GM18868 (cell line): Measurements from ENCODE around the gene ATXN7.

Experiments
- ATAC-seq: cut with Tn5 transposase; IDR thresholded peaks from one replicate; pipeline ENCODE4 v1.9.1; 2021; ENCODE audit warnings: mild to moderate bottlenecking, moderate library complexity; ENCODE audit not compliant: unreplicated experiment

ATXN7 gene

DNA sequence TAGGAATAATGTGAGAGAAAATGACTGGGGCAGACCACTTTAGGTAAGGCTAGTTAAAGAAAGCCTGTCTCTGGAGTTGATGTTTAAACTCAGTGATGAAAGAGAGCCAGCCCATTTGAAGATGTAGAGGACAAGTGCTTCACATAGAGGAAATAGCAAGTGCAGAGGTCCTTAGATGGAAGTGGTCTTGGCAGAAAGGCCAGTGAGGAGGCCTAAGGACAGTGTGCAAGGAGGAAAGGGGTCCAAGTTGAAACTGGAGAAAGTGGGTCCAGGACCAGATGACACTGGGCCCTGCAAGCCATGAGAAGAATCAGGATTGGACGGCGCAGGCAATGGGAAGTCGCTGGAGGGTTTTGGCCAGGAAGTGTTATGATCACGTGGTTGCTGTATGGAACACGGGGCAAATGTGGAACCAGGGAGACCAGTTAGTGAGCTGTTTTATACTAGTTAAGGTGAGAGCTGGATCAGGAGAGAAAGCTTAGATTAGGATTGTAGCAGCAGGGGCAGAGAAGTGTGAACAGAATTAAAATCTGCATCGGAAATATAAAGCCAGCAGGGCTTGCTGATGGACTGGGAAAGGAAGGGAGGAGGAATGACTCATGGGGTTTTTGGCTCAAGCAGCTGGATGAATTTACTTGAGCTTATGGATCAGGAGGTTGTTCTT is 96.5 kb downstream of the ATXN7 start:
- no peak for ATAC-seq

DNA sequence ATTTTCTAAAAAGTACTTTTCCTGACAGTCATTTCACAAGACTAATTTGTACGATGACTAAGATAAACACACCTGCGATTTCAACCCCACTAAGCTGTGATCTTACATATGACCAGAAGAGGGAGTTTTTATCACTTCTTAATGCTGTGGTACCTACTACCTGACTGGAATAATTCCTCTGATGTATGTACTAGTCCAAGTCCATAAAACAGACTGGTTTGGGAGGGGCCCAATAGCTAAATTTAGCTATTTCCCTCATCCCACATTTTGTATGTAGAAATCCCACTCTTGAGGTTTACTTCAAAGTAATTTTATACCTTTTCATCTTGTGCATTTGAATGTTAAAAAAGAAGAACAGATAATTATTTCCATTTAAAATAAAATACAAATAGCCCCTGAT is 98.2 kb downstream of the ATXN7 start:
- peak; percentile 94 for ATAC-seq

DNA sequence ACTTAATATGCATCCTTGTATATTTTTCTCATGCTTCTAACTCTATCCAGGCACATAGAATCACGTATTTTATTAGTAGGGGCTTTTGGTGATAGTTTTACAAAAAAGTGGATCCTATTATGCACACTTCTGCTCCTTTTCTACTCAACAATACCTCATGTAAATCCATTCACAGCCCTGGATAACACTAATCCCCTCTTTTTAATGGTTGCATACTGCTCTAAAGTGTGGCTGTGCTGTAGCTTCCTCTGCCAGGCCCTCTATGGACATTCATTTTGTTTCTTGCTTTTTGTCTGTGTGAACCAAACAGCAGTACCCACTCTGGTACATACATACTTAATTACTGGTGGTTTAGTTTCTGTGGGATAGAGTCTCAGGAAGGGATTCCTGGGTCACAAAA is 99.8 kb downstream of the ATXN7 start:
- ATAC-seq = no peak

DNA sequence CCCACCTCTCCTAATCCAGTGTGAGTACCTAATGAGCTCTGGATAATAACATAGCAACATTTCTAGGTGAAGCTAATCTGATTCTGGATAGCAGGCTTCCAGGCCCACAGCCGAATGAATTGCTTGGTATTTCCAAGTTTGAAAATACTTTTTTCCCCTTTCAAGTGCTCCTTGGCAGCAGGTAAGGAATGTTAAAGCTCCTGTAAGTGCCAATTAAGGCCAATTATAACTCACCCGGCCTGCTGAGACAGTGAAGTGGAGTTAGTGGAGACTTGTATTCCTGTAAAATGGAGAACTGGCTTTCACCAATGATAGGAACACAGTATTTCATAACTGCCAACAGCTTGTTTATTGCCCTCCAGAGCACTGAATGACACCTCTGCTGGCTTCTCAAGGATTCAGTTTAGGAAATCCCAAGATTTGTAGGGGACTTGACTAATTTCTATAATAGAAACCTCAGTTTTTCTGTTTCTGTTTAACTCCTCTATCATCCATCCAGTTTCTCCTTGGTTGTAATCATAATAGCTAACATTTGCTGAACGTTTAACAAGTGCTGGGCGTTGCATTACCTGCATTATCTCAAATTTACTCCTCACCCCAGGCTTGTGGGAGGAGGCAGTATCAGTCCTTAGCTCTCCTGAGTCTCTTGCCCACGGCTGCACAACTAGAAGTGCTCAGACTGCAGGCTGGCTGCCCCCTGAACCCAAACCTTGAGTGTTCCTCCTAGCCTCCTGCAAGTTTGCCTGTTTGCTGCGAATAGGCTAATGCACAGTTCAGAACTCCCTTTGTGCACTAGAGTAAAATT is 101.2 kb downstream of the ATXN7 start:
- ATAC-seq = no peak

DNA sequence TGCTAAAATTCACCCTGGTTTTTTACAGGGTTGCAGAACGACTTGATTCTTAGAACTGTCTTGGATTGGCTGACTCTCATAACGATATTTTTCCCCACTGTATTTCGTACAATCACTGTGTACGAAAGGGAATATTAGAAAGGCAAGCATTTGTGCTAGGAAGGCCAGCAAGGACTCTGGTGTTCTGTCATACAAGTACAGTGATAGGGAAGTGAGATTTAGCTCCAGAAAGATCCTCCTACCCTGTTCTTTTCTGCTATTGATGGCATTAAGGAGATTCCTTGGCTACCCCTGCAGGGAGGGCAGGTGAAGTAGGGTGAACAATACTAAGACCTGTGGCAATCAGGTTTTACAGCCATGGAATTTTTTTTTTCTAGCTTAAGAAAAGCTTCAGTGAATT is 102.3 kb downstream of the ATXN7 start:
- no peak for ATAC-seq

DNA sequence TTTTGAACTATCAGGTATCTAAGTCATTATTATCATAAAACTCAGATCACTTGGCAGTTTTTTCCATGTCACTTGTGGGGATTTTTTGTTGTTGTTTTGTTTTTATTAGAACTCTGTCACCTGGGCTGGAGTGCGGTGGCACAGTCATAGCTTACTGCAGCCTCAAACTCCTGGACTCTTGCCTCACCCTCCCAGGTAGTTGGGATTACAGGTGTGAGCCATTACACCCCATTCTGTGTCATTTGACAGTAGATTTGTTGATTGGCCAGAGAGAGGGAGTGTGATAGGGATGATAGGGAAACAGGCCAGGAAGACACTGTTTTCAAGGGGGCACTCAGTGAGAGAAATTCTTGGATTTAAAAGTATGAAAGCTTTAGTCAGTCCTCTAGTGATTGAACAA is 103.2 kb downstream of the ATXN7 start:
- no peak for ATAC-seq

DNA sequence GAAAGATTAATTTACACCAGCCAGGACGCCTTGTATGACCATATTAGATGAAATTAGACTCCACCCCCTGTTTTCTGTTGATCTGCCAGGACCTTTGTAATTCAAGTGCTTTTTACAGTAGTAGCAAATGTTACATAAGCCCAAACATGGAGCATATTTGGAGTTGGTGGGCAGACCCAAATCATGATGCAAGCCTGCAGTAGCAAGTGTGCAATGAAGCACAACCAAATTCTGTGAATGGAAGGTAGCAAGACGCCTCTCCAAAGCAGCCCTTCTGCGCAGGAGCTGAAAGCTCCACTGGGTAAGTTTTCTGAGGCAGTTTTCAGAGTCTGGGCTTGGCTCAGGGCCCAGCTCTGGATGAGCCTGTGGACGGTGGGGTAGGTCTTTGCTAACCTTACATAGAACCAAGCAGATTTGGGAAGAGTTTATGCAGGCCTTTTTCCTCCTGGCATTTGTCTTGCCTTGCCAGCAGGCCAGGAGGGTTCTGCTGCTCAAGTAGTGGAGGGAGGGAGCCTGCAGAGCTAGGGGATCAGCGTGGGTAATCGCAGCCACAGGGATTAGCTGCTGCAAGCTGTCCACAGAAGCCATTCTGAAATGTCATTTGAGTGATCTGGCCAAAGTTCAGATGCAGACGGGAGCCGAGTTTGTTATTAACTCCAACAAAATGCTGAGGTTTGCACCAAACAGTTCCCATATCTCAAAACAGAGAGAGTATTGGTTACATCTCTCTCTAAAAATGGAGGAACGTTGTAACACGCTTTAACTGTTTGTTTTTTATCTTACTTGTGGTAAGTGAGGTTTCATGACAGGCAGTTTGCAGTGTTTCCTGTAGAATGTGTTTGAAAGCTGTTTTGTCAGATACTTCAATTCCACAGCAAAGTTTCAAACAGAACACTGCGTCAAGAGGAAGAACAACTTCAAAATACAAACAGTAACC is 104.3 kb downstream of the ATXN7 start:
- ATAC-seq = peak; percentile 68

DNA sequence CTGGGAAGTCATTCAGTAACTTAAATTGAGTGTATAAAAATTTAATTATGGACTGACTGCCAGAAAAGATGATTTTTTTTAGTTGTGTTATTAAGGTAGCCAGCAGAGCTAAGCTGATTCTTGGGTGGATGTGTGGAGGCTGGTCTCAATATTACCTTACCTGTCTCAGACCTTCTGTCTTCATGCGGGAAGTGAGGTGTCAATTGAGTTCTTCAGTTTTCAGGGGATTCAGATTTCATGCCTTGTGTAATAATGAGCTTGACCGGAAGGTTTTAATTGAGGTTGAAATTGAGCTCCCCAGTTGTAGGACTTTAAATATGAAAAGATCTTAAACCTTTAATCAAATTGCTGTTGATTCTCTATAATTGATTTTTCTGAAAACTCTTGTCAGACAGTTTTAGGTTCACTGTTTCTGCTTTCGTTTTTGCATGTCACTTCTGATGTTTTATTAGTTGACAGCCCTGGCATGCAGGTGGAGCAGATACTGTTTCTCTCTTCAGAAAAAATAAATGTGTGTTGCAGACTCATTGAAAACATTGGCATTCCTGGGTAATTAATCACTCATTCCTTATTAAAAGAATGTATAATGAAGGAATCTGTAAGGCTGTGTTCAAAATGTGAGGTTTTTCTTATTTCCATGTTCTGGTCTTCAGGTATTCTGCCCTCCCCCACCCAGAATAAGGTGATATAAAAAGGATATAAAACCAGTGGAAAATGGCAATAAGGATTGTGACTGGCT is 105.1 kb downstream of the ATXN7 start:
- ATAC-seq = peak; percentile 19

DNA sequence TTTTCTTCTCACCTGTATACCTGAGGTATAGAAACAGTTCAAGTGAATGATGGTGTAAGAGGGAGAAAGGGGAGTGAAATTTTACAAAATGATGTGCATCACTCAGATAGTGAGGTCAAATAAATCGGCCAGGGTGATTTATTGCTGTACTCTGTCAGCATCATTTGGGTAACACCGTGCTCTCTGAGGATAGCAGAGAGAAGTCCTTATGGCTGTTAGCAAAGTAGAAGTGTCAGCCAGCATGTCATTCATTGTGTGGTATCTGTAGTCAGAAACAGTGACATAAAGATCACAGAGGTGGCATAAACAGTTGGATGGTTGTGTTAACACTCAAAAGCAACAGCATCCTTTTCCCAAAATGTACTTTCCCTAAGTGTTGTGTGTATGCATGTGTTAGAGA is 106.2 kb downstream of the ATXN7 start:
- ATAC-seq = no peak

DNA sequence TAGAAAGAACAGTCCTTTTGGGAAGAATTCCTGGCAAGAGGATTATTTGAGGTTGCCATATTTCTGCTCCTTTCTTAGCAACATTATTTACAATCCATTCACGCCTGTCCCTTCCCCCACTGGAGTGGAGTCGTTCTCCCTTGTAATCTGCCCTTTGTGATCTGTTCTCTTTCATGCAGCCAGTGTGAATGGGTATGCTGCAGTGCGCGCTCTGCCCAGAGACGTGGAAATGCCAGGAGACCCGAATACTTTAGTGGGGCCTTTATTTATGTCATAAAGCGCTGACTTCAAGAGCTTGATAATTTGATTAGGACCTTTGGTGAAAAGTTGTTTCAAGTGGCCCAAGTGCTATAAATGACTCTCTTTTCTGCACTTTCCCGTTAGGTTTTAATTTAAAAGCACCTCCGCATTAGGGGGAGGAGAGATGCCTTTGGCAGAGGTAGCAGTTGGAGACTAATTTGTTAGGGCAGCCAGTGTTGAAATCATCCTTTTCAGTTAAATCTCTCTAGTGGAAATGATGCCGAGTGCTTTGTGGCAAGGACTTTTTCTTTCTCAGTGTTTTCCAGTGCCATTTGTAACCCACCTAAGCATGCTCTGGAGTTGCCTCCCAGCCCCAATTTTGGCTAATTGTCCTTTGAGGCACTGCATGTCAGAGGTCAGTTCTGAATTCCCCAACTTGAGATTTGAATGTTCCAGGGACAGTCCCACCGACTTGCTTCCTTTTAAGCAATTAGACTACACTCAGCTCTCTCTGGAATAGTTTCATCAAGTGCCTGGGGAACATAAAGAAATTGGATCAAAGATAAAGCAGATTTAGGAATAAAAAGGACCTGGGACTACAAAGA is 107.2 kb downstream of the ATXN7 start:
- no peak for ATAC-seq

DNA sequence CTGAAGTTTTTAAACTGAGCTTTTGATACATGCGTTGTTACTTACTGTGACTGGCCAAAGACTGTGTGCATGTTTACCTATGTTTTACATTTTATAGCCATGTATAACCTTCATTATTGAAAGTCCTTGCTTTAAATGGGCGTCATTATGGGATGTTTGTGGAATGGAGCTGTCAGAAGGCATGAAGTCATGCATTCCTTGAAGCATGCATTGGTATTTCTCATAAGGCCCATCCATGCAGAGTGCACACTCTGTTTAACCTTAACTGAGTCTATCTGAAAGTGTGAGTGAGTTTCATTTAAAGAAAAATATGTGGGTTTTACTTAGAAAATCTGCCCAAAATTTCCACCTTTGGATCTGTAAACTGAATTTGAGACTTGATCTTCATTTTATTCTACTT is 108.5 kb downstream of the ATXN7 start:
- no peak for ATAC-seq

DNA sequence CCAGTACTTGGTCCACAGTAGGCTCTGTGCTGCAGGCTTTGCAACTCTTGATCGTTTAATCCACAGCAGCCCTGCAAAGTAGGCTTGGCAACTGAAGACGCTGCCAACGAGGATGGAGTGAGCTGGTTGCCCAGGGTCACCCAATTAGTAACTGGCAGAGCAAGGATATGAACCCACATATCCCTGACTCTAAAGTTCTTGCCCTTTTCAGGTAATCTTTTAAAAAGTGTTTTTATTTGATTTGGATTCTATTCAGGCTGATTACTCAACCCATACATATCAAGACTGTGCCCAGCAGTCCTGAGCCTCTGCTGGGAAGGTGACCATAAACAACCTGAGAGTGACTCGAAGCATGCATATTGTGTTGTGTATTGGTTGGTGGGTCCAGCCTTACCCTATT is 109.3 kb downstream of the ATXN7 start:
- no peak for ATAC-seq

DNA sequence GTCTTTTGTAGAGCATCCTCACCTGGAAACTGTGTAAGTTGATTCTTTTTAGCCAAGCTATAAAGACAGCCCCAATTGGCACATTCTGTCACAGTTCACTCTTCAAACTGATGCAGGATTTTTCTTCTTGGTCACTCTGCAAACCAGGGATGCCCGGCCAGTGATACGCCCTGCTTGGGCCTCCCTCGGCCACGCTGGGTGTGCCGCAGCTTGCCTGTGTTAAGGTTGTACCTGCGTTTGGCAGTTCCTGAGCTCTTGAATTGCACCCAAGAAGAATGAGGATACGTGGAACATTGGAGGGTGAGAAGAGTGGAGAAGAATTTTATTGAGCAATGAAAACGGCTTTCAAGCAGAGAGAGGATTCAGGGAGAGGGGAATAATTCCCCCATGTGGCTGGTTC is 109.7 kb downstream of the ATXN7 start:
- ATAC-seq = no peak

DNA sequence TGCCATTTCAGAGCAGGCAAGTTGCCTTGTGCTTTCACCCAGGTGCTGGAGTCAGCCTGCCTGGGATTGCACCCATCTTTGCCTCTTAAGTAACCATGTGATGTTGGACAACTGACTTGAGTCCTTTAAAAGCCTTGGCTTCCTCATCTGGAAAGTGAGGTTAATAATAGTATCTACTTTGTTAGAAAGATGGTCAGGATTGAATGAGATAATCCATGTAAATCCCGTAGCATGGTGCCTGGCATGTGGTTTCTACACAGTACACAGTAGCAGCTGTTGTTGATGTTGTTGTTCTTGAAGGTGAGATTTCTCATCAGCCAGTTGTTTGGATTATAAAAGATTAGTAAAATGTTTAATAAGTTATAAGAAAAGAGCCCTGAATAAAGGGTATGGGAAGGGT is 110.8 kb downstream of the ATXN7 start:
- ATAC-seq = no peak

DNA sequence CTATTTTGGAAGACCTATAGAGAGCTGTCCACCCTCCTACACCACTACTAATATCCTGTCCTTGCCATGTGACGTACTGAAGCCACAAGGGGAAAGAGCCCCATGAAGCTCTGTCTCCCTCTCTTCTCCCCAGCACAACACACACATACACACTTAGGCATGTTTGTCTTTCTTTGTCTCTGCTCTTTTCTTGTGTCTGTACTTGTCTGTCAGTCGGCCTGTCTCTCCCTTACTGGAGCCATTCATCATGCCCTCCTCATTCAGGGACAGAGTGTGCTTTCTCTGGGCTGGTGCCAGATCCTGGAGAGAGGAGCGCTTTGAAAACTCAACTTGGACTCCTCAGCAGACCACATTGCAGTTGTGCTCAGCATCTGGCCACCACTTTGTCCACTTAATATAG is 112.1 kb downstream of the ATXN7 start:
- ATAC-seq = no peak

DNA sequence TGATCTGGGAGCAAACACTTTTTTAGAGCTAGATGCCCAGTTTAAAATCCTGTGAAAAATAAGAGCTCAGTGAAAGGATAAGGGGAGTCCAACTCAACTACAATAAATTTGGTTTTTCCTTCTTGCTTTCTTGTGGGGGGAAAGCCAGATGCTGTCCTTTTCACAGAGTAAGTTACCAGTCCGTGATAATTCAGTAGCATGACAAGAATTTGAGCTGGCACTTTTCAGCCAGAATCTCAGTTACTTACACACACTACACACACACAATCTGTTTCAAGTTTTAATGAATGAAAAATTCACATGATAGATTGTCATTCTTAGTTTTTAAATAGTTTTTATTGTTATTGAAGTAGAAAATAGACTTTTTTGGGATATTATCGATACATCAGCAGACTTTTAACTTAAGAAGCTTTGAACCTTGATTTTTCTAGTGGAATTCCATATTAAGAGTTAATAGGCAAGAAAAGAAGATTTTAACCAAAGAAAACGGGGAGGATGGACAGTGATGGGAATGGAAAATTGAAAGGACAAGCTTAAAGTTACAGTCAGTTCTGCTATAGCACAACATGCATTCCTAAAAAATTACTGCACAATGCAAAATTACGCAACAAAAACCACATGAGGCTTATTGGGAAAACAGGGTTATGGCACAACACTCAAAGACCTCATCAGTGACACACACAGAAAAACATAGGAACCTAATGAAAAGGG is 112.6 kb downstream of the ATXN7 start:
- no peak for ATAC-seq

DNA sequence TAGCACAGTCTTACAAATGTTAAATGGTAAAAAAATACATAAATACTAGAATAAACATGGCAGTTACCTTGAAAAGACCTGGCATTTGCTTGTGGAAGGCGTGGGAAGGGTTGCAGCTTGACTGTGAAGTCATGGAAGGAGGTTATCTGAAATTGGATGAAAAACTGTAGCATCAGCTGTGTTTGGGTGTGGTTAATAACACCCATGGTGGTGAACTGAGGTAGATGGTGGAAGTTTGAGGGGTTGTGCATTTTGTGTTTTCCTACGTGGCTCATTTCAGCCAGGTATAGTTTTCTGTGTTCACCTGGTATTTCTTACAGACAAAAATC is 113.2 kb downstream of the ATXN7 start:
- ATAC-seq = no peak

DNA sequence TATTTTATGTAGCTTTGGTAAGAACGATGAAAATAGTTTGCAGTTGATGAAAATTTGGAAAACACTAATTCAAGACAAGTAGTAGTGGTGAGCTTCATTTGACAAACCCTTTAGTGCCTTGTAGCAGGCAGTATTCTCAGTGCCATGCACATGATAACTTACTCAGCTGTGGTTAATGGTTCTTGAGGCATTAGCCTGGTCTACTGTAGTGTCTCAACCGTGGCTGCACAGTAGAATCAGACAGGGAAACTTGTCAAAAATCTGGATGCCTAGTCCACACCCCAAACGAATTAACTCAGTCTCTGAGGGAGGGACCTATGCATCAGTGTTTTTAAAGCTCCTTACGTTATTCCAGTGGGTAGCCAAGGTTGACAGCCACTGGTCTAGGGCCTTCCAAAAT is 114.2 kb downstream of the ATXN7 start:
- ATAC-seq = no peak

DNA sequence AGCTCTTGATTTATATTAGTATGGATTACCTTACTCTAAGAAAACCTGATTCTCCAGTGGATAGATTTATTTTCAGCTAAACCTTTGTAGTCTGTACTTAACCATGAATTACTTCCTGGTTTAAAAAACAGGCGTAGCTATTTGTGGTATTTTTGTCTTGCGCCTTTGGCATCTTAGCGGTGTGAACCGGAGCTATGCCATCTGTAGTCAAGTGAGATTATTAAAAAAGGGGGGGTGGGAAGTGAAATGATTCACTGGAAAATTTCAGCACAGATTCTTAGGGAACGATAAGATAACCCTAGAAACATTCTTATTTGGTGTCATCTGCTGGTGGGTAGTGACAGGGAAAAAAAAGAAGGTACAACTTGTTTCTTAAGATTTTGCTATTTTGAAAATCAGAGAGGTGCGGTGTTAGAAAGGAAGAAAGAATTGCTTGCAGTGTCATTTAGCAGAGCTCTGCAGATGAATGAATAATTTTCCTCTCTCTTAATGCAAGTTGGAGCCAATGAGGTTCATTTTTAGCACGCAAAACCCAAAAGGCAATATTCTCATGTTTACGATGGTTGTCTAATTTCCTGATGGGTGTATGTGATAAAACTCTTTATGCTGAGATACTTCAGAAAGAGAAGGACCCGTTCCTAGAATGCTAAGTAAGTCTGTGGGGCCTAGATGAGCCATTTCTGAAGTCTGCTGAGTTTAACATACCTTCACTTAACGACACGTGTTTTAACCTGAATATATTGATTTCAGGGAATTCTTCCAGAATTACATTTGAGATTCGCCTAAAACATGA is 115.6 kb downstream of the ATXN7 start:
- ATAC-seq = no peak
